Activated B cell treated with CpG ODN at 0.5 μM for 24 hours (primary cell): ENCODE measurements around the gene NRG3. TPM values are rescaled to one million over a fixed set of nuclear protein-coding genes. Genes with fewer than 3 reads are reported as not detected.

Experiments
- ATAC-seq: fragments of 200-7000 bp; cut with Tn5 transposase; one replicate; pipeline ENCODE4 v1.10.0; 2021; ENCODE audit warnings: low read depth, mild to moderate bottlenecking, moderate library complexity
- CTCF ChIA-PET: fragments of 350-600 bp; sonication (Branson Sonifier 250); formaldehyde crosslinking; loops from one replicate; lab custom pipeline; 2021; ENCODE audit warnings: antibody characterized with exemption; lab: Charles Lee
- POLR2A ChIA-PET: fragments of 350-600 bp; sonication (Branson Sonifier 250); formaldehyde crosslinking; loops from one replicate; lab custom pipeline; 2021; ENCODE audit warnings: antibody characterized with exemption; lab: Charles Lee
- DNase-seq: peaks from one replicate; pipeline ENCODE4 v3.0.0; 2022
- H3K27ac Mint-ChIP-seq: one replicate; pipeline ENCODE4 v1.8.0; 2020; ENCODE audit warnings: mixed read lengths
- H3K27me3 Mint-ChIP-seq: one replicate; pipeline ENCODE4 v1.8.0; 2021; ENCODE audit warnings: mixed read lengths
- H3K36me3 Mint-ChIP-seq: one replicate; pipeline ENCODE4 v1.8.0; 2021; ENCODE audit warnings: low read depth, mixed read lengths
- H3K4me1 Mint-ChIP-seq: one replicate; pipeline ENCODE4 v1.8.0; 2021; ENCODE audit warnings: mixed read lengths
- H3K4me3 Mint-ChIP-seq: one replicate; pipeline ENCODE4 v1.8.0; 2020; ENCODE audit warnings: mild to moderate bottlenecking, mixed read lengths
- H3K9me3 Mint-ChIP-seq: one replicate; pipeline ENCODE4 v1.8.0; 2020; ENCODE audit warnings: mixed read lengths
- CTCF ChIP-seq: fragments of 200-600 bp; IDR thresholded peaks from one replicate; pipeline ENCODE4 v1.8.0; 2022; ENCODE audit warnings: antibody characterized with exemption, mild to moderate bottlenecking
- intact Hi-C: fragments of 100-400 bp; cut with micrococcal nuclease; formaldehyde crosslinking; loops from one replicate; pipeline ENCODE4 v1.15.1; 2024
- total RNA-seq: library from RNA; stranded (reverse); gene quantifications from 2 replicates; pipeline ENCODE4 v1.2.3, GENCODE V29; 2022

Gene NRG3
- total RNA-seq, 1 donor from 2014 or later, result not detected

DNA sequence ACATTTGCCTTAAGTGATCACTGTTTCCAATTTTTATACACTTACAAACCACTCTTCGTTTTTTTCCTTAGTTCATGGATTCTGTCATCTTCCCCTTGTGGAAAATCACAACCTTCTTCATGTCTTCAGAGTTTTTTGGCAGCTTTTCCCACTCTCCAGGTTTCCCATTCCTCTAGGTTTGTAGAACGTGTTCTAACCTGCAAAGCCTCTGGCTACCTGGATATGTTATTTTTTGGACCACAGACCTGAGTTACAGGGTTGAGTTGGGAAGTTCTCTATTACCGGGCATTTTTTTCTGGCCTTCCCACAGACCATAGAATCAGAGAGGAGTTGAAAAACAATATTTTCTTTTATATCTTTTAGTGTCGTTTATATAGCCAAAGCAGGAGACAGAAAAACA, 30.2 kb downstream of the NRG3 start:
- TF ChIP-seq CTCF, result no peak
- no peak overlapping the region for H3K4me3 Mint-ChIP-seq
- H3K9me3 Mint-ChIP-seq, result peaks cover 4% of the 10 kb centered on the region
- ATAC-seq, result no peak
- no peaks in the 10 kb centered on the region for H3K4me1 Mint-ChIP-seq
- ChIA-PET POLR2A (no interaction called here), CTCF (no interaction called here)
- no peaks in the 10 kb centered on the region for H3K36me3 Mint-ChIP-seq
- DNase-seq, result no peak
- H3K27ac Mint-ChIP-seq, result no peak overlapping the region
- no peaks in the 10 kb centered on the region for H3K27me3 Mint-ChIP-seq
- intact Hi-C loops, result no loop called here

GRCh38 chr10:81909453-81909852, 34.5 kb downstream of the NRG3 start:
- ATAC-seq (no peak), DNase-seq (no peak)
- Mint-ChIP-seq H3K9me3 (peaks cover 4% of the 10 kb centered on the region), H3K4me3 (no peak overlapping the region), H3K36me3 (no peaks in the 10 kb centered on the region), H3K4me1 (no peaks in the 10 kb centered on the region), H3K27ac (no peak overlapping the region), H3K27me3 (no peaks in the 10 kb centered on the region)
- intact Hi-C loops, result no loop called here
- TF ChIP-seq CTCF, result no peak
- CTCF ChIA-PET, result no interaction called here
- POLR2A ChIA-PET, result no interaction called here

- CTCF ChIA-PET, result no interaction called here
- no peak overlapping the region for H3K27ac Mint-ChIP-seq
- H3K4me3 Mint-ChIP-seq, result no peak overlapping the region
- ATAC-seq (no peak), DNase-seq (no peak)
- H3K27me3 Mint-ChIP-seq, result no peaks in the 10 kb centered on the region
- no peaks in the 10 kb centered on the region for H3K4me1 Mint-ChIP-seq
- POLR2A ChIA-PET, result no interaction called here
- peaks cover 5% of the 10 kb centered on the region for H3K9me3 Mint-ChIP-seq
- no peak for TF ChIP-seq CTCF
- intact Hi-C loops, result no loop called here
- H3K36me3 Mint-ChIP-seq, result no peaks in the 10 kb centered on the region
These were observed 36.3 kb downstream of the NRG3 start for GRCh38 chr10:81911328-81911727.

DNA sequence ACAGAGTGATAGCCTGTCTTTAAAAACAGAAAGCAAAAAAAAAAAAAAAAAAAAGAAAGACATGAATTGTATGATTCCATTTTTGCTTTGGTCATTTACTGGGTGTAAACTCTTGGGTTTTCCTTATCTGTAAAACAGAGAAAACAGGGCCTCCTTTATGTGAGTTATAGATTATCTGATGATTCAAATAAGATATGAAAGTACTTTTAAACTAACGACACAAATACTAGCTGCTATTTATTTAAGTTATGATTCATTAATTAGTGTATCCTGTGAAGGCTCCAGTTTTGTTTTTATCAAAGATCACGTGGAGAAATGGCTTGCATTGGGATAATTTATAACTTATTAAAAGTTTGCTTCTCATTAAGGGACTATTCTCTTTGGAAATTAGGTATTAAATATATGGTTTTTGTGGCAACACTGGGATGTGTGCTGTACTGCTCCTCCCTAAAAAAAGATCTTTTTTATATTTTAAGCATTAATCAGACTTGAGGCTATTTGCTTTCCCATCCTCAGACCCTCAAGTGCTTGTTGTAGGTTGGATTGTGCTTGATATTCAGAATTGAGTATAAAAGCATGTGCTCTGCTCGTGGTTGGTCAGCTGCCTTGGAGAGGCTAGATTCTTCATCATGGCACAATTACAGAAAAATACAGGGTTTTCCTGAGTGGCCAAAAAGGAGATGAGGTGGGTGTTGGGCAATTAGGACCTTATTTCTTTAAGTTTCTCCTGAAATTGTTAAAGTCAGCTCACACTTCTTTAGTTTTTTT, 39.9 kb downstream of the NRG3 start:
- no peaks in the 10 kb centered on the region for H3K4me1 Mint-ChIP-seq
- ATAC-seq (no peak), DNase-seq (no peak)
- H3K27ac Mint-ChIP-seq, result no peak overlapping the region
- H3K9me3 Mint-ChIP-seq, result peaks cover 3% of the 10 kb centered on the region
- POLR2A ChIA-PET, result no interaction called here
- TF ChIP-seq CTCF, result no peak
- H3K27me3 Mint-ChIP-seq, result no peaks in the 10 kb centered on the region
- no peaks in the 10 kb centered on the region for H3K36me3 Mint-ChIP-seq
- intact Hi-C loops, result no loop called here
- no peak overlapping the region for H3K4me3 Mint-ChIP-seq
- CTCF ChIA-PET, result no interaction called here

- DNase-seq (no peak), ATAC-seq (no peak)
- Mint-ChIP-seq H3K27me3 (no peaks in the 10 kb centered on the region), H3K9me3 (peaks cover 3% of the 10 kb centered on the region), H3K36me3 (no peaks in the 10 kb centered on the region), H3K4me3 (no peak overlapping the region), H3K4me1 (no peaks in the 10 kb centered on the region), H3K27ac (no peak overlapping the region)
- ChIA-PET CTCF (no interaction called here), POLR2A (no interaction called here)
- no peak for TF ChIP-seq CTCF
- intact Hi-C loops, result no loop called here
These were observed 40.5 kb downstream of the NRG3 start for GRCh38 chr10:81915504-81915897.
